HG03159 (cell line): ENCODE measurements around the gene DNAH14.

Source experiments
- ATAC-seq: cut with Tn5 transposase; IDR thresholded peaks from one replicate; pipeline ENCODE4 v1.9.1; 2021; ENCODE audit warnings: mild to moderate bottlenecking, moderate library complexity; ENCODE audit not compliant: unreplicated experiment

The DNAH14 gene

DNA sequence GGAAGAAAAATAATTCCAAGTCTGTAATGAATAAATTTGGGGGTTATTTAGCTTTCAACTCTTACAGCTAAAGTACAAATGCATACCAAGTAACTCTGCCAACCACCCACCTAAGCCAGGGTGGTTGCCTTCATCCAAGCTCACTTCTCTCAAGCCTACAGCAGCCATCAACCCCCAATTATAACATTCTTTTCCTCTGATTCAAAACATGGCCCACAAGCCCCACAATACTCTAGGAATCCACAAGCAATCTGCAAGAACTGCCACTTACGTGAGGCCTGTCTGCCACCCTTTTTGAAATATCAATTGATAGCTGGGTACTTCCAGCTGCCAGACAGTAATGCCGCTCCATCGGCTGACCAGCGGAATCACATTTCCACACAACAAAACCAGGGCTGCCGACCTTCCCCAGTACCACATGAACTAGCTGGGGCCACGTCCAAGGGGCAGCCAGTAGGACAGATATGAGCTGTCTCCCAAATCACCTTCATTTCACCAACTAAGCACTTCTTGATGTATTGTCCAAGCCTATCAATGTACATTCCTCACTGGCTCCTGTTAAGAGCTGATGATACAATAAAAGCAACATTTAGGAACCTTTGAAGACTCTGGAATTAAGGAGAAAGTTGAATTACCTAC is 495.2 kb downstream of the DNAH14 start:
- no peak for ATAC-seq

DNA sequence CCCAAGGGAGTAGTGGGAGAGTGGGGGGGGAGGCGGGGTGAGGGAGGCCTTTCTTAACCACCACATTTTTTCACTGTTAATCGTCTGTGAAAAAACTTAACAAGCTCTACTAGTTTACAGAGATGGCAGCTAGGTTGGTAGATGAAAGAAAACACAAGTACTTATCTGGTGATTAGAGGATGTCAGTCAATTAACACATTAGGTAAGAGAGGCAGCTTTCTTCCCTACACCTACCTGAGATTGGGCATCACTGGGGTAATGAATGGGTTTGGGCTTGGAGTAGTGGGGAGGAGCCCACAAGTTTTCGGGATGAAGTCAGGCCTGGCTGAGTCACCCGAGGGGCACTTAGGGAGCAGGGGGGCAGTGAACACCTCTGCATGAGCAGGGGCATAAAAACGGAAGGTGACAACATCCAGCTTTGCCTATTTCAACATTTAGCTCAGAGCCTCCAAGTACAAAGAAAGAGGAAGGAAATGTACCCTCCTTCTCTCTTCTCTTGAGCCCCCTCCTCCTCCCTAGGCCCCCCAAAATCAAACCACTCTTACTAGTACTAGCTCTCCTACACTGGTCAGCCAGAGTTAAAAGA is 495.8 kb downstream of the DNAH14 start:
- no peak for ATAC-seq

DNA sequence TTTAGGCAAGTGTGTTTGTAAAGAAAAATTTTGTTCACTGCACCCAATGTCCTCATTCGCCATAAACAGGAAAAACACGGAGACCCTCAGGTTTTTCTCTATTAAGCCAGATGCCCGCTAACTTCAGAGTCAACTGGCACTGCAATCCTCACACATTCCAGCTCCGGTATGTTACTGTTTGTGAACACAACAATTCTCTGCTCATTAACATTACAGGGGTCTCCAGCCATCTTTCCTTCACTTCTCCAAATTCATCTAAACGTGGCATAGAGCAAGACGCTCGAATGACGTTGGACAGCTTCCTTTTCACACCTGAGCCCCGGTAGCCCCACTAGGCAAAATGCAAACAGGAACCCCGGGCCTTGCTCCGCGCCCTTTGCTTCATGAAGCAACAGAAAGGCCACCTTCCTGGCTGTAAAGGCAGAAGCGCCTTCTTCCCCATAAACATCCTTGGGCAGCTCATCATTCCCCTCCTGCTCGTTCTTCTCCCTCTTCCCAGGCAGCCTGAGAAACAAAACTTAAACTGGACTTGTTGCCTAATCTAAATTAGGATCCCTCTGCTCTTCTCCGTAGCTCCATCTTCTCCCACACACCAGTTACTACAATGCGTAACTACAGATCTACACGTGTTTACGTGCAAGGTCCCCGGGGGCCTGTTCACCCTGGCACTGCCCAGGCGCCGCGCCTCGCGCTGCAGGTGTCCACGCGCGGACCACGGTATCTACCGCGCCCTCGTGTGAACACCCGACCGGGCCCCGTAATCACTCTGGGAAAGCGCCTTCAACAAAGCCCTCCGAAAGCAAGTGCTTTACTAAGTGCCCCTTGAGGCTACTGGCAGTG is 497.1 kb downstream of the DNAH14 start:
- ATAC-seq = no peak

- peak; percentile 37 for ATAC-seq
Observed at GRCh38 chr1:225427235-225428067, 498.0 kb downstream of the DNAH14 start, which contains the start of gene LBR. Gene LBR, minus strand, starts transcription at chr1:225428038. Its CDS starts 3,963 bp downstream, at chr1:225424075.

DNA sequence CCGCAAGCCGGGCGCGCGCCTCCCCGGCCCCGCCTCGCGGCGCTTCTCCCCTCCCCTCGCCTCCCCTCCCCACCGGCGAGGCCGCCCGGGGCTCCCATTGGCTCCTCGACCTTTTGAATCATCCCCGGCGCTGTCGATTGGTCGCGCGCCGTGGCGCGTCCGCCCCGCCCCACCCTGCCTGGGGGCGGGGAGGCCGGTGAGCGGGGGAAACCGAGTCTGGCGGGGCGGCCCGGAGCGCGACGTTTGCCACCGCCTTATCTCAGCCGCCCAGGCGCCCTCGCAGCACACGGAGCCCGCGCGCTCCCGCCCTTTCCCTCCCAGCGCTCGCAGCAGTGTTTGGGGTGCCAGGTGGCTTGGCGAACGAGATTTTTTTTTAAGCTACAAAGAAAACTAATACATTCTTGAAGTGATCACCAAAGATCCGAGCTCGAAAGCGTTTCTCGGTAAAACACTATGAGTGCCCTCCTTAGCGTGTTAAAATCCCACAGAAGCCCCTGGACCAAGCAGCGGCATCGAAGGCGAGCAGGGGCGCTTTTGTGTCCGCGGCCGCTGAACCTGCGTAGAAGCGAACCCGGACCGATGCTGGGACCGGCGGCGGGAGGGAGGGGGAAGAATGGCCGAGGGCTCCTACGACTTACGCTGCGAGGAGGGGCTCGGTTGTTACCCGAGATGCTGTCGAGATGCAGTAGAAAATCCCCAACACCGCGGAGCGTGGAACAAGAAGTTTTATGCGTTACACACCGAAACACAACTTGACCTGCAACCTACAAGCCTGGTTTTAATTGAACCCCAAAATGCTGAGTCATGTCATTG is 498.8 kb downstream of the DNAH14 start:
- ATAC-seq = peak; percentile 92

GRCh38 chr1:225428881-225429455 is 499.5 kb downstream of the DNAH14 start:
- ATAC-seq = peak; percentile 6

- ATAC-seq = no peak
Observed at GRCh38 chr1:225430301-225430700, 500.8 kb downstream of the DNAH14 start.

DNA sequence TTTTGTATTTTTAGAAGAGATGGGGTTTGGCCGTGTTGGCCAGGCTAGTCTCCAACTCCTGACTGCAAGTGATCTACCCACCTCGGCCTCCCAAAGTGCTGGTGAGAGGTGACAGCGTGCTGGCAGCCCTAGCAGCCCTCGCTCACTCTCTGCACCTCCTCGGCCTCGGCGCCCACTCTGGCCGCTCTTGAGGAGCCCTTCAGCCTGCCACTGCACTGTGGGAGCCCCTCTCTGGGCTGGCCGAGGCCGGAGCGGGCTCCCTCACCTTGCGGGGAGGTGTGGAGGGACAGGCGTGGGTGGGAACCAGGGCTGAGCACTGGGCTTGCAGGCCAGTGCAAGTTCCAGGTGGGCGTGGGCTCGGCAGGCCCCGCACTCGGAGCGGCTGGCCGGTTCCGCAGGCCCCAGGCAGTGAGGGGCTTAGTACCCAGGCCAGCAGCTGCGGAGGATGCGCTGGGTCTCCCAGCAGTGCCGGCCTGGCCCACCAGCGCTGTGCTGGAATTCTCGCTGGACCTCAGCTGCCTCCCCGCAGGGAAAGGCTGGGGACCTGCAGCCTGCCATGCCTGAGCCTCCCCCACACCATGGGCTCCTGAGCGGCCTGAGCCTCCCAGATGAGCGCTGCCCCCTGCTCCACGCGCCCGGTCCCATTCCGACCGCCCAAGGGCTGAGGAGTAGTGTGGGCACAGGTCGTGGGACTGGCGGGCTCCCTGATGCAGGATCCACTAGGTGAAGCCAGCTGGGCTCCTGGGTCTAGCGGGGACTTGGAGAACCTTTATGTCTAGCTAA is 501.8 kb downstream of the DNAH14 start:
- no peak for ATAC-seq

GRCh38 chr1:225434046-225434445 is 504.6 kb downstream of the DNAH14 start:
- ATAC-seq = no peak

DNA sequence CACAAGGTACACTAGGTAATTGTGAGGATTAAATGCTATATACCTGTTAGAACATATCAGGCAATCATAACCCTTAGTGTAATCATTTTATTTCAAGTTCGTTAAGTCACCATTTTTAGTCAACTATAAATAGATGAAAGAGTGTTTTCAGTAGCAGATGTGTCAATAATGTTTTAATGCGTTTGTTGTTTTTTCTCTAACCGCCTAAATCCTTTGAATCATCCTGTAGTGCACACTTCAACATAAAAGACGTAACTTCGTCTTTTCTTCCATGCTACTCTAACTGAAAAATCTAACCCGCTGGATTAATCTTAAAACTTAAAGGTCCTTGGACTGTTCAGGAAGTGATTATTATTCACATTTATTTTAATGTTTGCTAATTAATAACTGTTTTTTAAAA is 505.6 kb downstream of the DNAH14 start:
- ATAC-seq = no peak

DNA sequence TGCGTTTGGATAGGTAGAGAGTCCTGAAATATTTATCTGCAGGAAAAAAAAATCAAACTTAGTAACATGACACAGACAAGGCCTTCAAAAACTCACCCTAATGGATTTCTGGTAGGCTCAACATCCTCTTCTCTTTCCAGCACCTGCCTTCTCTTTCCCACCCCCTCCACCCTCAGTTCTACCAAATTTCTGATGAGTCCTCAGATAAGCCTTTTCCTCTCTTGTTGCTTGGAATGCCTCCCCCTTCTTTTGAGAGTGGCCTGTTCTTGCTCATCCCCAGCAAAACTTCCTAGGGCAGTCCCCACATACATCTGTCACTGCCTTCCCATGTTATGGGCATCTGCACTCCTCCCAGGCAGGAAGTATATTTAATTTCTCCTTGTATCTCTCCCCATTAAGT is 506.0 kb downstream of the DNAH14 start:
- ATAC-seq = no peak

- ATAC-seq = peak; percentile 67
Observed at GRCh38 chr1:225435957-225436392, 506.5 kb downstream of the DNAH14 start.

DNA sequence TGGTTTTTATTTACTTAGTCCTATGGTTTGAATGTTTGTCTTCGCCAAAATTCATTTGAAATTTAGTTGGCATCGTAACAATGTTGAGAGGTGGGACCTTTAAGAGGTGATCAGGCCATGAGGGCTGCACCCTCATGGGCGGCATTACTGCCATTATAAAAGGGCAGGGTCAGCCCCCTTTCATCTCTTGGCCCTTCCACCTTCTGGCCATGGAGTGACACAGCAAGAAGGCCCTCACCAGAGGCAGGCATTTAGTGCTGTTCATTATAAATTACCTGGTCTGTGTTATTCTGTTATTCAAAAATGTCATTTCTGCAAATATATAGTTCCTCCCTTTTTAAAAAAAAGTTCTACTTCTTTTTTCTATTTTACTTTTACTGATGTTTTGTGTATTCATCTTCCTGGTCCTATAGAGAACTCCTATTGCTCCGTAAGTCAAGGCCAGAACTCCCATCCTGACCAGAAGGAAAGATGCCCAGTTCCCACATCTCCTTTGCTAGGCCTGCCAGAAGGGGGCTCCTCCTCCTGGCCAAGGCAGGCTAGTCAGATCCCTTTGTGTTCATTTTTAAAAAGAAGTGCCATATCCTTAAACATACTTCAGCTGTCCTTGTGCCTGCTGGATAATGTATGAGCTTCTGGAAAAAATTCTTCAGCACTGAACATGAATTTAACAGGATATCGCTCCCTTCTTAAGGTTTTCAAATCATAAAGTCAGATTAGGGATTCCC is 508.4 kb downstream of the DNAH14 start:
- ATAC-seq = no peak

- ATAC-seq = no peak
Observed at GRCh38 chr1:225440380-225441221, 511.1 kb downstream of the DNAH14 start.

- peak; percentile 36 for ATAC-seq
Observed at GRCh38 chr1:225441314-225442122, 512.0 kb downstream of the DNAH14 start.

DNA sequence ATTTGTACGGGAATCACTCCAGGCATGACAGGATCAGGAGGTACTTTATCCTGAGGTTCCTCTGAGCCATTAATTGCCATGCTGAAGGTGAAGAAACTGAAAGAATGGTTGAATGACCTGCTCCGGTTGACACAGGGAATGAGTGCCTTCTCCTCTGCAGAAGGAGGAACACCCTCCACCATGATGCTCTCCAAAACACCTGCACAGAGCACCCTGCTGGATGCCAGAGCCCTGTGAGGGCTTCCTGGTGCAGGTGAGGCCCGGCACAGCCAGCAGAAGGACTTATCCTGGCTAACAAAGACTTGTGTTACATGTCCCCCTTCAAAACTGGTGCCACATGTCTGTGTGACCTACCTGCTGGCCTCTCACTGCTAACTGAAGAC is 512.6 kb downstream of the DNAH14 start:
- ATAC-seq = no peak
